RWPE2 (cell line): ENCODE measurements around the gene WDR62.

Source experiments
- ATAC-seq: fragments of 200-7000 bp; cut with Tn5 transposase; 3 replicates; pipeline ENCODE4 v1.9.1; 2021; ENCODE audit warnings: low read depth
- DNase-seq: peaks from one replicate; pipeline ENCODE4 v3.0.0-alpha.2; 2020; ENCODE audit warnings: low spot score
- H3K27ac ChIP-seq: fragments of 450-650 bp; 2 replicates; pipeline ENCODE4 v1.5.1; 2017; ENCODE audit warnings: mild to moderate bottlenecking; ENCODE audit not compliant: poor library complexity, severe bottlenecking
- H3K27me3 ChIP-seq: fragments of 250-450 bp; sonication (Bioruptor Pico); 2 replicates; pipeline ENCODE4 v1.5.1; 2021; ENCODE audit warnings: mild to moderate bottlenecking, moderate library complexity; ENCODE audit not compliant: insufficient read depth, poor library complexity, severe bottlenecking
- H3K36me3 ChIP-seq: fragments of 250-450 bp; sonication (Bioruptor Pico); 2 replicates; pipeline ENCODE4 v1.5.1; 2020; ENCODE audit warnings: low read depth, mild to moderate bottlenecking, moderate library complexity
- H3K4me1 ChIP-seq: fragments of 250-450 bp; sonication (Bioruptor Pico); 2 replicates; pipeline ENCODE4 v1.5.1; 2021; ENCODE audit warnings: mild to moderate bottlenecking, moderate library complexity; ENCODE audit not compliant: insufficient read depth, poor library complexity, severe bottlenecking
- H3K4me3 ChIP-seq: fragments of 250-450 bp; sonication (Bioruptor Pico); 2 replicates; pipeline ENCODE4 v1.5.1; 2021; ENCODE audit warnings: mild to moderate bottlenecking, moderate library complexity; ENCODE audit not compliant: severe bottlenecking
- H3K9me3 ChIP-seq: fragments of 250-450 bp; sonication (Bioruptor Pico); 2 replicates; pipeline ENCODE4 v1.5.1; 2021; ENCODE audit warnings: mild to moderate bottlenecking, moderate library complexity; ENCODE audit not compliant: severe bottlenecking
- CTCF ChIP-seq: fragments of 450-650 bp; IDR thresholded peaks from one replicate; pipeline ENCODE4 v1.5.1; 2017; ENCODE audit warnings: mild to moderate bottlenecking, moderate library complexity; ENCODE audit not compliant: poor library complexity, severe bottlenecking

WDR62 gene

DNA sequence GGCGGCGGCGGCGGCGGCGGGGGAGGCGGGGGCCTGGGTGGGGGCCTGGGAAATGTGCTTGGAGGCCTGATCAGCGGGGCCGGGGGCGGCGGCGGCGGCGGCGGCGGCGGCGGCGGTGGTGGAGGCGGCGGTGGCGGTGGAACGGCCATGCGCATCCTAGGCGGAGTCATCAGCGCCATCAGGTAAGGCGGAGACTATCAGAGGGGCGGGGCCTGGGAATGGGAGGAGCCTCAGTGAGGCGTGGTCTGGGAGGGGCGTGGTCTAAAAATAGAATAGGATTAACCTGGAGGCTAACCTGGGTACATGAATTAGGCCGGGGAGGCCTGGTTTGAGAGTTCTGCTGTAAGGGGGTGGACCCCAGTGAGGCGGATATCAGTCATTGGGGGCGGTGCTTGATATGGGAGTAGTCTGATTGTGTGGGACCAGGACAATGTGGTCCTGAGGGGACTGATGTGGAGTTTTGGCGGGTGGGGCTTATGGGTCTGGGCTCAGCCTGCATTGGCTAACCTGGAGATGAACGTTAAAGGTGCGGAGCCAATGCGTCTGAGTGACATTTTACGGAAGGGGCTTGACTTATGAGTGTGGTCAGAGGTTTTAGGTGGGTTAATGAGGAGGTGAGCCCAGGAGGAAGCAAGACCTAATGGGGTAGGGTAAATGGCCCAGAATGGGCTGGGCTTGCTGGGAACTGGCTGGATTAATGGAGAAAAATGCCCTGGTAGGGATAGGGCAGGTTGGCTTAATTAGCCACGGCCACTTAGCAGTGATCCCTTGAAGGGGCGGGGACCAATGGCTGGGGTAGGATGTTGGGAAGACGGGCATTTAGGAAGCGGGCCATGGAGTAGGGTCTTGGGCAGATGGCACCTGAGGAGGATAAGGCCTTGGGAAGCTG lies 86.6 kb downstream of the WDR62 start:
- peak; percentile 56 for ATAC-seq

GRCh38 chr19:36142046-36142445 lies 87.3 kb downstream of the WDR62 start:
- Histone ChIP-seq H3K27me3 (no peaks in the 10 kb centered on the region), H3K36me3 (peaks cover 49% of the 10 kb centered on the region), H3K4me3 (no peak overlapping the region), H3K27ac (peak overlapping the region; percentile 95), H3K9me3 (no peaks in the 10 kb centered on the region), H3K4me1 (peaks cover 3% of the 10 kb centered on the region)
- DNase-seq: no peak
- ATAC-seq: no peak
- no peak for TF ChIP-seq CTCF

More for the DNA sequence above, 86.6 kb downstream of the WDR62 start:
- DNase-seq: peak; percentile 89
- Histone ChIP-seq H3K4me1 (peaks cover 9% of the 10 kb centered on the region), H3K36me3 (peaks cover 42% of the 10 kb centered on the region), H3K27ac (peak overlapping the region; percentile 95), H3K9me3 (no peaks in the 10 kb centered on the region), H3K4me3 (peak overlapping the region; percentile 72), H3K27me3 (no peaks in the 10 kb centered on the region)
- TF ChIP-seq CTCF: no peak

GRCh38 chr19:36142496-36142895 lies 87.8 kb downstream of the WDR62 start:
- H3K36me3 ChIP-seq: peaks cover 54% of the 10 kb centered on the region
- DNase-seq: no peak
- H3K9me3 ChIP-seq: no peaks in the 10 kb centered on the region
- H3K27ac ChIP-seq: no peak overlapping the region
- H3K27me3 ChIP-seq: no peaks in the 10 kb centered on the region
- ATAC-seq: no peak
- no peak for TF ChIP-seq CTCF
- H3K4me3 ChIP-seq: no peak overlapping the region
- H3K4me1 ChIP-seq: no peaks in the 10 kb centered on the region

DNA sequence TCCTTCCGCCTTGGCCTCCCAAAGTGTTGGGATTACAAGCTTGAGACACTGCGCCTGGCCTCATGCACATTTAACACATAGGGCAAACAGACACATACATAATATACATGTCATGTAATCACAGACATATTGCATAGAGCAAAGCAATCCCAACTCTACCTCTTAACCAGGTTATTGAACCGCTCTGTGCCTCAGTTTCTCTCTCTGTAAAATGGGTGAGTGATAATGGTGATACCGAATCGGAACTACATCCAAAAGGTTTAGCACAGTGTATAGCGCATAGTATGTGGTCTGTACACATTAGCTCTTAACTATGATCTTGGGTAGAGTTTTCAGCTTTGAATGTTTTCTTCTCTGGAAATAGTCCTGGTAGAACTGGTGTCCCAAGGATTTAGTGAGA lies 89.9 kb downstream of the WDR62 start:
- H3K9me3 ChIP-seq: no peaks in the 10 kb centered on the region
- TF ChIP-seq CTCF: no peak
- H3K36me3 ChIP-seq: peaks cover 71% of the 10 kb centered on the region
- no peak for ATAC-seq
- no peak overlapping the region for H3K4me3 ChIP-seq
- no peak for DNase-seq
- H3K27ac ChIP-seq: no peak overlapping the region
- peaks cover 7% of the 10 kb centered on the region for H3K4me1 ChIP-seq
- no peaks in the 10 kb centered on the region for H3K27me3 ChIP-seq

GRCh38 chr19:36149673-36150406 lies 95.1 kb downstream of the WDR62 start:
- no peaks in the 10 kb centered on the region for H3K27me3 ChIP-seq
- no peak for TF ChIP-seq CTCF
- peaks cover 13% of the 10 kb centered on the region for H3K4me1 ChIP-seq
- H3K36me3 ChIP-seq: peaks cover 78% of the 10 kb centered on the region
- H3K4me3 ChIP-seq: no peak overlapping the region
- H3K9me3 ChIP-seq: no peaks in the 10 kb centered on the region
- H3K27ac ChIP-seq: peak overlapping the region; percentile 40
- peak; percentile 89 for DNase-seq
- peak; percentile 83 for ATAC-seq
